SK-N-SH treated with all-trans-retinoic acid at 6 μM for 48 hours (cell line): ENCODE data around the gene IL12RB1.

Experiments used
- ATAC-seq: fragments of 200-7000 bp; cut with Tn5 transposase; 3 replicates; pipeline ENCODE4 v1.9.1; 2020; ENCODE audit warnings: mild to moderate bottlenecking, moderate library complexity
- ARNTL ChIP-seq: fragments of 450-650 bp; formaldehyde crosslinking; IDR thresholded peaks from 2 replicates; pipeline ENCODE4 v1.5.0; 2020; ENCODE audit warnings: low read depth, mild to moderate bottlenecking, moderate library complexity, borderline replicate concordance
- BACH2 ChIP-seq: fragments of 250-450 bp; sonication (Bioruptor Pico); IDR thresholded peaks from 2 replicates; pipeline ENCODE4 v1.9.0; 2021; ENCODE audit warnings: mild to moderate bottlenecking, borderline replicate concordance
- CSDC2 ChIP-seq: fragments of 250-450 bp; sonication (Bioruptor Pico); IDR thresholded peaks from 2 replicates; pipeline ENCODE4 v1.5.0; 2020; ENCODE audit warnings: mild to moderate bottlenecking, moderate library complexity
- CSRNP3 ChIP-seq: fragments of 250-450 bp; sonication (Bioruptor Pico); IDR thresholded peaks from 2 replicates; pipeline ENCODE4 v1.5.1; 2021; ENCODE audit warnings: mild to moderate bottlenecking, moderate library complexity
- ESRRG ChIP-seq: fragments of 250-450 bp; sonication (Bioruptor Pico); IDR thresholded peaks from 2 replicates; pipeline ENCODE4 v1.6.1; 2021; ENCODE audit warnings: mild to moderate bottlenecking
- ISL1 ChIP-seq: fragments of 250-450 bp; sonication (Bioruptor Pico); IDR thresholded peaks from 2 replicates; pipeline ENCODE4 v2.1.2; 2022; ENCODE audit warnings: mild to moderate bottlenecking, moderate library complexity
- OSR1 ChIP-seq: fragments of 250-450 bp; sonication (Bioruptor Pico); IDR thresholded peaks from 2 replicates; pipeline ENCODE4 v1.8.0; 2022; ENCODE audit warnings: moderate library complexity, mild to moderate bottlenecking, inconsistent platforms
- PPARA ChIP-seq: fragments of 250-450 bp; sonication (Bioruptor Pico); IDR thresholded peaks from 2 replicates; pipeline ENCODE4 v1.5.0; 2020; ENCODE audit warnings: mild to moderate bottlenecking, borderline replicate concordance
- RARB ChIP-seq: fragments of 250-450 bp; sonication (Bioruptor Pico); IDR thresholded peaks from 2 replicates; pipeline ENCODE4 v1.8.0; 2021; ENCODE audit warnings: mild to moderate bottlenecking, moderate library complexity
- SNAI2 ChIP-seq: fragments of 250-450 bp; sonication (Bioruptor Pico); IDR thresholded peaks from 2 replicates; pipeline ENCODE4 v1.5.0; 2020; ENCODE audit warnings: mild to moderate bottlenecking, moderate library complexity
- TCF4 ChIP-seq: fragments of 250-450 bp; sonication (Bioruptor Pico); IDR thresholded peaks from 2 replicates; pipeline ENCODE4 v1.8.0; 2021; ENCODE audit warnings: mild to moderate bottlenecking, moderate library complexity, borderline replicate concordance
- TOX ChIP-seq: fragments of 250-450 bp; sonication (Bioruptor Pico); IDR thresholded peaks from 2 replicates; pipeline ENCODE4 v1.8.0; 2021; ENCODE audit warnings: mild to moderate bottlenecking, moderate library complexity, borderline replicate concordance
- TSHZ2 ChIP-seq: fragments of 250-450 bp; sonication (Bioruptor Pico); IDR thresholded peaks from 2 replicates; pipeline ENCODE4 v1.5.0; 2020; ENCODE audit warnings: mild to moderate bottlenecking, moderate library complexity
- ZFP3 ChIP-seq: fragments of 250-450 bp; sonication (Bioruptor Pico); IDR thresholded peaks from 2 replicates; pipeline ENCODE4 v1.5.0; 2020; ENCODE audit warnings: mild to moderate bottlenecking, moderate library complexity
- ZFP30 ChIP-seq: fragments of 450-650 bp; formaldehyde crosslinking; IDR thresholded peaks from 2 replicates; pipeline ENCODE4 v1.5.0; 2022; ENCODE audit warnings: mild to moderate bottlenecking, moderate library complexity
- ZNF565 ChIP-seq: fragments of 450-650 bp; formaldehyde crosslinking; conservative IDR thresholded peaks from 2 replicates; pipeline ENCODE4 v1.5.0; 2020; ENCODE audit warnings: low read depth, mild to moderate bottlenecking, moderate library complexity
- ZNF70 ChIP-seq: fragments of 450-650 bp; formaldehyde crosslinking; IDR thresholded peaks from 2 replicates; pipeline ENCODE4 v1.5.0; 2020; ENCODE audit warnings: mild to moderate bottlenecking, moderate library complexity
- TF ChIP-seq, protein P1 (sequence below): fragments of 250-450 bp; sonication (Bioruptor Pico); IDR thresholded peaks from 2 replicates; pipeline ENCODE4 v1.8.0; 2021; ENCODE audit warnings: low read depth, mild to moderate bottlenecking, moderate library complexity, borderline replicate concordance
- TF ChIP-seq, protein P2 (sequence below): fragments of 250-450 bp; sonication (Bioruptor Pico); IDR thresholded peaks from 2 replicates; pipeline ENCODE4 v1.8.0; 2020; ENCODE audit warnings: mild to moderate bottlenecking, moderate library complexity, borderline replicate concordance

IL12RB1 gene

DNA sequence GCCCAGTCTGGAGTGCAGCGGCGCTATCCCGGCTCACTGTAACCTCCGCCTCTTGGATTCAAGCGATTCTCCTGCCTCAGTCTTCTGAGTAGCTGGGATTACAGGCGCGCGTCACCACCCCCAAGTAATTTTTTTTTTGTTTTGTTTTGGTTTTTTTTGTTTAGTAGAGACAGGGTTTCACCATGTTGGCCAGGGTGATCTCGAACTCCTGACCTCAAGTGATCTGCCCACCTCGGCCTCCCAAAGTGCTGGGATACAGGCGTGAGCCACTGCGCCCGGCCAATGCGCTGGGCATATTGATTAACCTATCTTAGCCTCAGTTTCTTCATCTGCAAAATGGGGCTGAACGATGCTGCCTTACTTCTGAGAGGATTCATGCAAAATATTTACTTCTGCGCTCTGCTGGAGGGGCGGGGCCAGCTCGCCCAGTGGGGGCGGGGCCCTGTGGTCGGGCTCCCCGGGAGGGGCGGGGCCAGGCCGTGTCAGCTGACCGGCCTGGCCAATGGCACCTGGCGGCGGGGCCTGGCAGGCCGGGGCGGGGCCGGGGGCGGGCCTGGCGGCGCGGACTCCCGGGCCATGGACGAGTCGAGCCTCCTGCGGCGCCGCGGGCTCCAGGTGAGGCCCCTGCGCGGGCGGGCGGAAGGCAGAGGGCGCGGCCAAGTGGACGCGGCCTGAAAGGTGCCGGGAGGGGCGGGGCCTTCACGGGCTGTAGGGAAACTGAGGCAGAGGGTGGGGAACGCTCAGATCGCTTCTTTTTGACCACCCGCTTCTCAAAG is 10.7 kb upstream of the IL12RB1 start, which contains the start of gene MAST3:
Gene MAST3, plus strand, starts transcription at position 562 of the 776 bp plus-strand sequence. Its CDS starts 15 bp downstream, at position 577.
- ATAC-seq = peak; percentile 99
- TF ChIP-seq TCF4 (CRISPR knock-in tag) (no peak), ZFP3 (0 out of 2 replicates have a peak, but pooled peaks have one; percentile 33)
- TF ChIP-seq, all 23 proteins: peak for 1

- TF ChIP-seq ZNF70 (no peak), TSHZ2 (CRISPR knock-in tag) (no peak), ZFP3 (no peak), SNAI2 (CRISPR knock-in tag) (no peak), RARB (no peak)
- TF ChIP-seq, protein P1, sequence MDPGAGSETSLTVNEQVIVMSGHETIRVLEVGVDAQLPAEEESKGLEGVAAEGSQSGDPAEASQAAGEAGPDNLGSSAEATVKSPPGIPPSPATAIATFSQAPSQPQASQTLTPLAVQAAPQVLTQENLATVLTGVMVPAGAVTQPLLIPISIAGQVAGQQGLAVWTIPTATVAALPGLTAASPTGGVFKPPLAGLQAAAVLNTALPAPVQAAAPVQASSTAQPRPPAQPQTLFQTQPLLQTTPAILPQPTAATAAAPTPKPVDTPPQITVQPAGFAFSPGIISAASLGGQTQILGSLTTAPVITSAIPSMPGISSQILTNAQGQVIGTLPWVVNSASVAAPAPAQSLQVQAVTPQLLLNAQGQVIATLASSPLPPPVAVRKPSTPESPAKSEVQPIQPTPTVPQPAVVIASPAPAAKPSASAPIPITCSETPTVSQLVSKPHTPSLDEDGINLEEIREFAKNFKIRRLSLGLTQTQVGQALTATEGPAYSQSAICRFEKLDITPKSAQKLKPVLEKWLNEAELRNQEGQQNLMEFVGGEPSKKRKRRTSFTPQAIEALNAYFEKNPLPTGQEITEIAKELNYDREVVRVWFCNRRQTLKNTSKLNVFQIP (CRISPR knock-in tag) = no peak
- no peak for ATAC-seq
These were observed 9.5 kb upstream of the IL12RB1 start for GRCh38 chr19:18096258-18096657.

- no peak for TF ChIP-seq OSR1 (CRISPR knock-in tag)
- peak; percentile 98 for TF ChIP-seq ZFP3
- peak; percentile 24; the same call in 1 of the 3 replicates for ATAC-seq
These were observed 6.9 kb upstream of the IL12RB1 start for GRCh38 chr19:18093439-18094161.

GRCh38 chr19:18091217-18091608 is 4.5 kb upstream of the IL12RB1 start:
- ATAC-seq = no peak

DNA sequence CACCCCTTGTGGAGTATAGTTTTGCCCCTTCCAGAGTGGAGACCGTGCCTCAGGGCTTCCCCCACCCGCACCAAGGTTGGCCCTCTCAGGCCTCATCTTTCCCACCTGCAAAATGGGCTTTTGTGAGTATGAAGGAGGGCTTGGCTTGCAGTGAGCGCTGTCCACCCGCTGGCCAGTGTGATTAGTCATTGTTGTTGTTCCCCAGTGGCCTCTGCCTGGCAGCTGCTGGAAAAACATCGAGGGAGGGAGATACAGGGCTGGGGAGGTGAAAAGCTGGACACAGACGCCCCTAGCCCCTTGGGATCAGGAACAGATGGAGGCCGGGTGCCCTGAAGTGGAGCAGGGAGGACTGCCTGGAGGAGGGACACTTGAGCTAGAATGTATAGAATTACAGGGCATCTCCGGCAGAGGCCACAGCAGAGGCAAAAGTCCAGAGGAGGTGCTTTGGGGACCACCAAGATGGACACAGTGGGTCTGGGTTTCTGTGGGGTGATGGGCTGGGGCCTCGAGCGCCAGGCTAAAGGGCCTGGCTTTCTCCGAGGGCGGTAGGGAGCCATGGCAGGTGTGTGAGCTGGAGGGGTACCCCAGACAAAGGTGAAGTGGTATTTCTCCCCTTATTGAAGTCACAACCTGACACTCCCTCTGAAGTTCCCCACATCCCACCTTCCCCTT is 3.9 kb upstream of the IL12RB1 start:
- ATAC-seq = no peak
- TF ChIP-seq, protein P2, sequence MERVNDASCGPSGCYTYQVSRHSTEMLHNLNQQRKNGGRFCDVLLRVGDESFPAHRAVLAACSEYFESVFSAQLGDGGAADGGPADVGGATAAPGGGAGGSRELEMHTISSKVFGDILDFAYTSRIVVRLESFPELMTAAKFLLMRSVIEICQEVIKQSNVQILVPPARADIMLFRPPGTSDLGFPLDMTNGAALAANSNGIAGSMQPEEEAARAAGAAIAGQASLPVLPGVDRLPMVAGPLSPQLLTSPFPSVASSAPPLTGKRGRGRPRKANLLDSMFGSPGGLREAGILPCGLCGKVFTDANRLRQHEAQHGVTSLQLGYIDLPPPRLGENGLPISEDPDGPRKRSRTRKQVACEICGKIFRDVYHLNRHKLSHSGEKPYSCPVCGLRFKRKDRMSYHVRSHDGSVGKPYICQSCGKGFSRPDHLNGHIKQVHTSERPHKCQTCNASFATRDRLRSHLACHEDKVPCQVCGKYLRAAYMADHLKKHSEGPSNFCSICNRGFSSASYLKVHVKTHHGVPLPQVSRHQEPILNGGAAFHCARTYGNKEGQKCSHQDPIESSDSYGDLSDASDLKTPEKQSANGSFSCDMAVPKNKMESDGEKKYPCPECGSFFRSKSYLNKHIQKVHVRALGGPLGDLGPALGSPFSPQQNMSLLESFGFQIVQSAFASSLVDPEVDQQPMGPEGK (CRISPR knock-in tag) = no peak
- TF ChIP-seq ESRRG (CRISPR knock-in tag) = no peak
- TF ChIP-seq ZNF70 = no peak
- no peak for TF ChIP-seq ZFP3
- TF ChIP-seq CSDC2 (CRISPR knock-in tag) = no peak
- TF ChIP-seq, protein P1 (CRISPR knock-in tag) = no peak
- no peak for TF ChIP-seq ARNTL
- no peak for TF ChIP-seq ZFP30 (CRISPR knock-in tag)
- TF ChIP-seq BACH2 = no peak
- TF ChIP-seq TOX (CRISPR knock-in tag) = no peak
- no peak for TF ChIP-seq ZNF565
- no peak for TF ChIP-seq PPARA (CRISPR knock-in tag)
- no peak for TF ChIP-seq CSRNP3 (CRISPR knock-in tag)
- no peak for TF ChIP-seq OSR1 (CRISPR knock-in tag)
- no peak for TF ChIP-seq ISL1 (CRISPR knock-in tag)

More at GRCh38 chr19:18091217-18091608, 4.5 kb upstream of the IL12RB1 start:
- peak; percentile 97 for TF ChIP-seq ZFP3
- TF ChIP-seq TOX (CRISPR knock-in tag) = no peak
- TF ChIP-seq ESRRG (CRISPR knock-in tag) = no peak
